Stimulated activated CD4-positive, alpha-beta T cell treated with anti-CD3 and anti-CD28 coated beads, Interleukin-4, amount 100 ng/mL, for 4 hours (primary cell): ENCODE results near the gene INSRR.

ENCODE experiments used
- DNase-seq, 2 experiments: peaks; one replicate each; pipeline ENCODE4 v3.0.0-alpha.2; 2020

The INSRR gene

GRCh38 chr1:156893048-156893953, 34.4 kb upstream of the INSRR start, which contains the start of gene PEAR1:
PEAR1 (plus strand) TSS chr1:156893718; CDS start chr1:156903927, 10,209 bp downstream.
- no peak for DNase-seq

DNA sequence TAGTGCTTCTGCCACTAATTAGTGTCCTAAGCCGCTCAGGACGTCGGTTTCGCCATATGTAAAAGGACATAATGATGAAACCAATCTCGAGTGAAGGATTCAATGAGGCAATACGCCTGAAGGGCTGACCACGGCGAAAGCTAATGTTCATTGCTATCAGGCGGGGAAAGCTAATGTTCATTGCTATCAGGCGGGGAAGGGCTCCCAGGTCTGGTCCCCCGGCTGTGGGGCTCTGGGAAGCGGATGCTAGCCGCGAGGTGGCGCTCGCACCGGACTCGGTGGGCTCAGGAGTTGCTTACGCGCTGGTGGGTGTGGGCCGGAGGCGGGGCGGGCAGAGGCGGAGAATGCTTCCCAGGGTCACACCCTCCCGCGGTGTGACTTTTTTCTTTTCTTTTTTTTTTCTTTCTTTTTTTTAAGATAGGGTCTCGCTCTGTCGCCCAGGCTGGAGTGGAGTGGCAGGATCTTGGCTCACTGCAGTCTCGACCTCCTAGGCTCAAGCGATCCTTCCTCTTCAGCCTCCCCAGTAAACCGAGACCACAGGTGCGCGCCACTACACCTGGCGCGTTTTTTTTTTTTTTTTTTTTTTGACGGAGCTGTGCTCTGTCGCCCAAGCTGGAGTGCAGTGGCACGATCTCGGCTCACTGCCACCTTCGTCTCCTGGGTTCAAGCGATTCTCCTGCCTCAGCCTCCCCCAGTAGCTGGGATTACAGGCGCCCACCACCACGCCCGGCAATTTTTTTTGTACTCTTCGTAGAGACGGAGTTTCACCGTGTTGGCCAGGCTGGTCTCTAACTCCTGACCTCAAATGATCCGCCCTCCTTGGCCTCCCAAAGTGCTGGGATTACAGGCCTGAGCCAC, 33.5 kb upstream of the INSRR start:
- peak; percentile 86 to 88 for DNase-seq

DNA sequence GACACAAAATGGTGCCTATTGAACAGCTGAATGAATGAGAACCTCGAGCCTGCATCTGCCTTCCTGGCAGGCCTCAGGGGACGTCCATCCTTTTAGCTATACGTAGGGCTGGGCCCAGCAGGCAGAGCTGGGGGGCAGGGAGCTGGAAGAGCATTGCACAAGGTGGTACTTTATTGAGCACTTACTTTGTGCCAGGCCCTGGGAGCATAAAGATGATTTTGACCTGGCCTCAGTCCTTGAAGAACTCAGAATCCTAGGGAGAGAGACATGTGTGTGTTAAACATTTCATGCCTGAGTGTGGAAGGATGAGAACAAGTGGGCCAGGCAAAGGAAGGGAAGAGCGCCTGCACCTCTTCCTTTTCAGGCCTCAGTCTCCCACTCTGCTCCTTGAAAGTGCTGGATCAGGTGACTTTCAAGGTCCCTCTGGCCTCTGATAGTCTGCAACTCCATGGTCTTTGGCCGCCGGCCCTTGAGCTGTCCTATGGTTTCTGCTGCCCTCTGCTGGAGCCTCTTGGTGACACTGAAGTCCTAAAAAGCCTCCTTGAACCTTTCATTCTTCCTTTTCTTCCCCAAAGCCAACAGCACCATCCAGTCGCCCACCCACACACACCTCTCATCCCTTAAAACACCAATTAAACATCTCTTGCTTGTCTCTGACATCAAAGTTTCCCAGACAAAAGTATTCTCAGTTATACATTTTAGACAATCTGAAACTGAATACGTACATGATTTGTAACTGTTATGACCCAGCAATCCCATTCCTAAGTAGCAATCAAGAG, 31.1 kb upstream of the INSRR start:
- DNase-seq = peak; percentile 35 to 52

DNA sequence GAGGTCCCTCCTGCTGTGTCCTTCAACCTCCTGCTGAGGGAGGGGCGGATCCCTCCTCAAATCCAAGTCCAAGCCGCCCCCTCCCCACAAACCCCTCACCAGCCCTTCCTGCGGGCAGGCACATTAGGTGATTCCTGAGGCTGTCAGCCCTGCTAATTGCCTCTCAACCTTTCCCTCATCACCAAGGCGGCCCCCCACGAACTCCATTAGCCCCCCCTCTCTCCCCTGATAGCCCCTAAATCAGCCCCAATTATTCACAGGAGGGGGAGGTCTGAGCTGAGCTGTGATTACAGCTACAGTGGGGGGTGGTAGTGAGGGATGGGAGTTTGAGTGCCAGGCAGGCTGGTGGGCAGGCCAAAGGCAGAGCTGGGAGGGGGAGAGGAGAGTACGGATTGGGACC, 28.8 kb upstream of the INSRR start:
- no peak for DNase-seq

DNA sequence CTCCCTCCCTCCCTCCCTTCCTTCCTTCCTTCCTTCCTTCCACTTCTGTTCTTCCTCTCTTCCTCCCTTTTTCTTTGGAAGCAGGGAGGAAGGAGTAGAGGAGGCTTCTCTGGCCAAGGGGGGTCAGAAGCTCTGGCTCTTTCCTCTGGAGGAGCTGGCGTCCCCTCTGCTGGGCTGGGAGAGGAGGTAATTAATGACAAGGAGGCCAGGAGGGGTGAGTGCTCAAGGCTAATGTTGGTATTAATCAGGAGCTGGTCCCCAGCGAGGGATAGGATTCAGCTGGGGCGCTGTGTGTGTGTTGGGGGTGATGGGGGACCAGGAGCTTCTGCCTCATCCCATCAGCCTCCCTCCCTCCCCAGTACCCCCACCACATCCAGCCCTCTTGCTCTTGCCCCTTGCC, 28.4 kb upstream of the INSRR start:
- no peak for DNase-seq

- no peak for DNase-seq
Measured at GRCh38 chr1:156886583-156887281, 27.8 kb upstream of the INSRR start.

GRCh38 chr1:156885880-156886355, 27.0 kb upstream of the INSRR start:
- no peak for DNase-seq

GRCh38 chr1:156885314-156885713, 26.4 kb upstream of the INSRR start:
- no peak for DNase-seq

DNA sequence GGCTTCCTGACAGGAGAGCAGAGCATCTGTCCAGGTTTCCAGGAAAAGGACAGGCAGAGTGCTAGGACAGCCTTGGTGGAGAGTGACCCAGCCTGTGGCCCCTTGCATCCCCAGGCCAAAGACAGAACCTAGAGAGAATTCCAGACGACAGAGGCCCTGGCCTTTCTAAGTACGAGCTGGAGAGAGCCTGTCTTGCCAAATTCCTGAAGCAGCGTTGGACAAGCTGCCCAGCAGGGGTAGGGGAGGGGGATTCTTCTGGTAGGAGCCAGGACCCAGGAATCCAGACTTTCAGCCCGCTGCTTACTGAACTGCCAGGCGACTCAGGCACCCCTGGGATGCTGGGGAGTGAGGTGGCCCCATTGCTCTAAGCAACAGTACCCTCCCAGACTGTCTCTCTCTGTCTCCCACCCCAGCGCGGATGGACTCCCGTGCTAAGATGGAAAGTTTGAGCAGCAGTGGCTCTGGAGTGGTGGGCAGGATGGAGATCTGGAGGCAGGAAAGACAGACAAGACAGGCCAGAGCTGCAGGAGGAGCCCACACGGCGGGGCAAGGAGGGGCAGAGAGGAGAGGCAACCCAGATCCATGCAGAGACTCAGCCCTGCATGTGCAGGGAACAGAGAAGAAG, 25.8 kb upstream of the INSRR start:
- DNase-seq = no peak

DNA sequence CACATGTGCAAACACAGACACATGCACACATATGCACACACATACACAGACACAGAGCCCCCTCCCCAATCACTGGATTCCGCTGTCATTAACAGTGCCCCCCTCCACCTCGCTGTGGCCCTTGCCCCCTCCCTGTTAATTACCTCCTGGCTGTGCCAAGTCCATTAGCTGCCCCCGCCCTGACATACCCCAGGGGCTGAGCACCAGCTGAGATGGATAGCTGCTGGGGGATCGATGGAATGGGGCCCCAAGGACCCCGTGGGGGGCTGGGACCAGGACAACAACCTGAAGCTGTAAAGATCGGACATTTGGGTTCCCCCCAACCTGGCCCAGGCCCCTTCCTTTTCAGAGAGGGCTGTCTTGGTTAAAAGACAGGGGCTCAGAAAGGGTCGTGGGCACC, 25.0 kb upstream of the INSRR start:
- DNase-seq = no peak

- DNase-seq = no peak
Measured at GRCh38 chr1:156882543-156882942, 23.6 kb upstream of the INSRR start.

GRCh38 chr1:156881663-156882062, 22.7 kb upstream of the INSRR start:
- DNase-seq = no peak

DNA sequence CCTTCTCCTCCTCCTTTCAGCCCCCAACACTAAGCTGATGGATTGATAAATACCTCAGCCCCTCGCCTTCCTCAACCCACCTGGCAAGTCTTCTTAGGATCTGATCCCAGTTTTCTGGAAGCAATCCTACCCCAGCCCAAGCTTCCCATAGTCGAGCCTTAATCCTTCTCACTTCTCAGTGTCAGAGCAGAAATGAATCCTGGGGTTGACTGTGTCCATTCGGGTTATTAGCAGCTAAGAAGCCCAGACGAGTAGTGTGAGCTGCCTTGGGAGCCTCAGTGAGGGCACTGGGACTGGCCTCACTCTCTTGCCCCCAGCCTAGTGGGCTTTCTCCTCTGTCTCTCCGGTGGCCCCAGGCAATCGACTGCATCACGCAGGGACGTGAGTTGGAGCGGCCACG, 22.2 kb upstream of the INSRR start:
- no peak for DNase-seq

GRCh38 chr1:156880473-156880872, 21.6 kb upstream of the INSRR start:
- DNase-seq = no peak

- no peak for DNase-seq
Measured at GRCh38 chr1:156879876-156880275, 21.0 kb upstream of the INSRR start.

DNA sequence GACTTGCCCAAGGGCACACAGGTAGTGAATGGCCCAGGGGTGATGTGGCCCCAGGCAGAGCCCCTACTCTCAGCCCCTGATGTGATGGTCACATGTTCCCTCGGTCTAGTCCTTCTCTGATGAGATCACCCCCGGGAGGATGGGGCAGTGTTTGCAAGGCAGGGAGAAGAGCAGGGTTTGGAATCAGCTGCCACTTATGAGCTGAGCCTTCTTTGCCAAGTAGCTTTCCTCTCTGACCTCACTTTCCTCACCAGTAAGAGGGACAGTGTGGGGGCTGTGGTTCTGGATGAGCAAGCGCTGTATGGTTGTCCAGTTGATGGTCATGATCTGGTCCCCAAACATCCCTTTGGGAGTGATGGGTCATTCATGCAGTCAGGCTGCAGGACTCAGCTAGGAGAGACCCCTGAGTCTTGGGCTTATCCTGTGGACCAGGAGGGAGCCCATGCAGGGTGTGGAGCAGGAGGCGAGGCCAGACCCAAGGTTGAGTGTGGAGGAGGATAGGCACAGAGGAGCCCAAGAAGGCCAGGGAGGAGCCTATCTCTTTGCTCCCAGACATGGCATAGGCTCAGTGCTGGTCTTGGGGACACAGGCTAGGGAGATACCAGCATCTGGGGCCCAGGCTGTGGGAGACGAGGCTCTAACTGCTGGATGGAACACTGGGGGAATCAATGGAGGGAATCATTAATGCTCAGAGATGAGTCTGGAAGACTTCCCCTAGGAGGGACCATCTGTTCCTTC, 18.7 kb upstream of the INSRR start:
- DNase-seq = no peak

- no peak for DNase-seq
Measured at GRCh38 chr1:156876281-156876680, 17.4 kb upstream of the INSRR start.

DNA sequence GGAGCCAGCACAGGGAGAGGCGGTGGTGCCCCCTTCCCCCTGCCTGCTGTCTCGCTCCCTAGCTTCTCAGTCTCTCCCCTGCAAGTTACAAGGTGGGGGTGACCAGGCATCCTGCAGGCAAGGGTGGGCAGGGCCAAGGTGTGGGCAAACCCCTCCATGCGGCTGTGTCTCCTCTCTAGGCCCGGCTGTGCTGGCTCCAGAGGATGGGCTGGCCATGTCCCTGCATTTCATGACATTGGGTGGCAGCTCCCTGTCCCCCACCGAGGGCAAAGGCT, 16.4 kb upstream of the INSRR start:
- DNase-seq = no peak

GRCh38 chr1:156874572-156875340, 15.8 kb upstream of the INSRR start:
- no peak for DNase-seq

DNA sequence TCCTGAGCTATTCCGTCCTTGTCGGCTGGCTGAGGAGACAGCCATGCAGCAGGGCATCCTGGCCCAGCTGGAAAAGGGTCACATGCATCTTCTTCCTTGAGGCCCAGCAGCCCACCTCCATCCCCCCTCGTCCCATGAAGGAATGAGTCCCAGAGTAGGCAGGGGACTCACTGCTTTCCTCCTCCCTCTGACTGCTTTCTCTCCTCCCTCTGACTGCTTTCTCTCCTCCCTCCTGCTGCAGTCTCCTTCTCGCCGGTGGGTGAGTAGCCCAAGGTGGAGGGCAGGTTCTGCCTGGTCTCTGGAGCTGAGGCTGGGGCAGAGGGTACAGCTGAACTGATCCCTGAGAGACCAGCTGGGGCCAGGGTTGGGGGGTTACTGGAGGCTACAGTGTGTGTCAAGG, 15.2 kb upstream of the INSRR start:
- DNase-seq = no peak
